ENCODE results near the gene COL4A2.

Gene COL4A2

GRCh38 chr13:110323172-110323891 lies 16.2 kb downstream of the COL4A2 start:
- Histone ChIP-seq H3K27me3 (replicated peaks; ENCODE audit: insufficient read depth, low read length) (no peaks in the 10 kb centered on the region), H3K4me1 (ENCODE audit: low read length) (no peaks in the 10 kb centered on the region), H4K20me1 (ENCODE audit: insufficient read depth, low read length) (no peaks in the 10 kb centered on the region), H3F3A (ENCODE audit: insufficient read depth, low read length) (no peaks in the 10 kb centered on the region), H3K9ac (ENCODE audit: low read length) (no peak overlapping the region), H3K9me2 (replicated peaks; ENCODE audit: insufficient read depth, low read length) (no peaks in the 10 kb centered on the region), H3K4me2 (ENCODE audit: low read depth, low read length) (no peak overlapping the region), H3K4me3 (ENCODE audit: low read length) (no peak overlapping the region), H3K36me3 (replicated peaks; ENCODE audit: insufficient read depth, low read length) (no peaks in the 10 kb centered on the region), H3K9me3 (replicated peaks; ENCODE audit: insufficient read depth, low read length) (no peaks in the 10 kb centered on the region), H3K79me2 (ENCODE audit: low read length) (no peaks in the 10 kb centered on the region), H3K27ac (ENCODE audit: low read length) (no peak overlapping the region), H2AFZ (ENCODE audit: low read length) (no peak overlapping the region)
- no peak for DNase-seq
- TF ChIP-seq CTCF (IDR thresholded peaks at IDR 0.05; ENCODE audit: low read length) = no peak
- TF ChIP-seq EZH2 (optimal IDR thresholded peaks at IDR 0.05; ENCODE audit: low read depth, low read length) = no peak
- no peak for TF ChIP-seq EZH2phosphoT487 (IDR thresholded peaks at IDR 0.05; ENCODE audit: low read length)

- Histone ChIP-seq H3K4me3 (ENCODE audit: low read length) (no peak overlapping the region), H3K9ac (ENCODE audit: low read length) (no peak overlapping the region), H3K27me3 (replicated peaks; ENCODE audit: insufficient read depth, low read length) (no peaks in the 10 kb centered on the region), H3K27ac (ENCODE audit: low read length) (no peak overlapping the region), H4K20me1 (ENCODE audit: insufficient read depth, low read length) (no peaks in the 10 kb centered on the region), H3K4me1 (ENCODE audit: low read length) (no peaks in the 10 kb centered on the region), H3K9me3 (replicated peaks; ENCODE audit: insufficient read depth, low read length) (no peaks in the 10 kb centered on the region), H3K9me2 (replicated peaks; ENCODE audit: insufficient read depth, low read length) (no peaks in the 10 kb centered on the region), H3K79me2 (ENCODE audit: low read length) (no peaks in the 10 kb centered on the region), H3F3A (ENCODE audit: insufficient read depth, low read length) (no peaks in the 10 kb centered on the region), H2AFZ (ENCODE audit: low read length) (no peak overlapping the region), H3K4me2 (ENCODE audit: low read depth, low read length) (no peak overlapping the region), H3K36me3 (replicated peaks; ENCODE audit: insufficient read depth, low read length) (no peaks in the 10 kb centered on the region)
- DNase-seq = no peak
- no peak for TF ChIP-seq CTCF (IDR thresholded peaks at IDR 0.05; ENCODE audit: low read length)
- no peak for TF ChIP-seq EZH2 (optimal IDR thresholded peaks at IDR 0.05; ENCODE audit: low read depth, low read length)
- no peak for TF ChIP-seq EZH2phosphoT487 (IDR thresholded peaks at IDR 0.05; ENCODE audit: low read length)
Measured at GRCh38 chr13:110324026-110324749, 17.1 kb downstream of the COL4A2 start.

GRCh38 chr13:110326263-110326904 lies 19.3 kb downstream of the COL4A2 start:
- Histone ChIP-seq H3K4me3 (ENCODE audit: low read length) (no peak overlapping the region), H3K27ac (ENCODE audit: low read length) (no peak overlapping the region), H4K20me1 (ENCODE audit: insufficient read depth, low read length) (no peaks in the 10 kb centered on the region), H3K27me3 (replicated peaks; ENCODE audit: insufficient read depth, low read length) (no peaks in the 10 kb centered on the region), H3F3A (ENCODE audit: insufficient read depth, low read length) (no peaks in the 10 kb centered on the region), H3K9me2 (replicated peaks; ENCODE audit: insufficient read depth, low read length) (no peaks in the 10 kb centered on the region), H3K4me1 (ENCODE audit: low read length) (no peaks in the 10 kb centered on the region), H3K9me3 (replicated peaks; ENCODE audit: insufficient read depth, low read length) (no peaks in the 10 kb centered on the region), H3K9ac (ENCODE audit: low read length) (no peak overlapping the region), H3K4me2 (ENCODE audit: low read depth, low read length) (no peak overlapping the region), H2AFZ (ENCODE audit: low read length) (no peak overlapping the region), H3K79me2 (ENCODE audit: low read length) (no peaks in the 10 kb centered on the region), H3K36me3 (replicated peaks; ENCODE audit: insufficient read depth, low read length) (no peaks in the 10 kb centered on the region)
- TF ChIP-seq EZH2phosphoT487 (IDR thresholded peaks at IDR 0.05; ENCODE audit: low read length) (no peak), EZH2 (optimal IDR thresholded peaks at IDR 0.05; ENCODE audit: low read depth, low read length) (no peak), CTCF (IDR thresholded peaks at IDR 0.05; ENCODE audit: low read length) (no peak)
- DNase-seq = no peak

Data from MM.1S (cell line).